ENCODE measurements around the gene NCBP3.

NCBP3 gene

DNA sequence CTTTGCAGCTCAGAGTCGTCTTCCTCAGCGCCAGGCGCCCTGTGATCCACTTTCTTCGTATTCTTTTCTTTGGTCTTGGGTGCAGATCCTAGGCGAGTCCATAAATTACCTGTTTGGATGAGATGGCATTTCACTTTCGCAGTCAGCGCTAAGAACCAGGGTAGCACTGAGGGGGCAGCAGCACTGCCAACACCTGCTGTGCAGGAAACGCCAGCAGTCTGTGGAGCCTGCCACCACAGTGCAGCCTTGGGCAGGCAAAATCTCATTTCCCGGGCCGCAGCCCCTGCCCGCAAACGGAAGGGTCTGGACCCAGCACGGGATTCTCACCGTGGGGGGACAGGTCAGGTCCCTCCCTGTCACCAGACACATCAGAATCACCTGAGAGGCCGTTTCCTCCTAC lies 32.9 kb downstream of the NCBP3 start:
- Histone ChIP-seq H3K4me1 (ENCODE audit: insufficient read depth, low read length, poor library complexity, severe bottlenecking) (no peaks in the 10 kb centered on the region), H2AFZ (ENCODE audit: low read length) (no peak overlapping the region), H3K27me3 (ENCODE audit: insufficient read depth, low read length, poor library complexity, severe bottlenecking) (no peaks in the 10 kb centered on the region), H3K79me2 (ENCODE audit: insufficient read depth, low read length) (no peaks in the 10 kb centered on the region), H3F3A (ENCODE audit: low read depth) (no peaks in the 10 kb centered on the region), H3K9me2 (replicated peaks; ENCODE audit: low read depth, low read length) (no peaks in the 10 kb centered on the region), H3K4me2 (ENCODE audit: low read depth, low read length, poor library complexity, severe bottlenecking) (no peak overlapping the region), H3K4me3 (ENCODE audit: low read length, poor library complexity, severe bottlenecking) (no peak overlapping the region), H3K36me3 (ENCODE audit: insufficient read depth, low read length) (peaks cover 82% of the 10 kb centered on the region; the same call in 1 of the 2 replicates), H3K9me3 (ENCODE audit: insufficient read depth, low read depth, low read length) (no peaks in the 10 kb centered on the region), H4K20me1 (ENCODE audit: insufficient read depth, low read length, poor library complexity, severe bottlenecking) (no peaks in the 10 kb centered on the region), H3K9ac (ENCODE audit: low read depth, low read length, poor library complexity, severe bottlenecking) (no peak overlapping the region)
- TF ChIP-seq, protein P1, sequence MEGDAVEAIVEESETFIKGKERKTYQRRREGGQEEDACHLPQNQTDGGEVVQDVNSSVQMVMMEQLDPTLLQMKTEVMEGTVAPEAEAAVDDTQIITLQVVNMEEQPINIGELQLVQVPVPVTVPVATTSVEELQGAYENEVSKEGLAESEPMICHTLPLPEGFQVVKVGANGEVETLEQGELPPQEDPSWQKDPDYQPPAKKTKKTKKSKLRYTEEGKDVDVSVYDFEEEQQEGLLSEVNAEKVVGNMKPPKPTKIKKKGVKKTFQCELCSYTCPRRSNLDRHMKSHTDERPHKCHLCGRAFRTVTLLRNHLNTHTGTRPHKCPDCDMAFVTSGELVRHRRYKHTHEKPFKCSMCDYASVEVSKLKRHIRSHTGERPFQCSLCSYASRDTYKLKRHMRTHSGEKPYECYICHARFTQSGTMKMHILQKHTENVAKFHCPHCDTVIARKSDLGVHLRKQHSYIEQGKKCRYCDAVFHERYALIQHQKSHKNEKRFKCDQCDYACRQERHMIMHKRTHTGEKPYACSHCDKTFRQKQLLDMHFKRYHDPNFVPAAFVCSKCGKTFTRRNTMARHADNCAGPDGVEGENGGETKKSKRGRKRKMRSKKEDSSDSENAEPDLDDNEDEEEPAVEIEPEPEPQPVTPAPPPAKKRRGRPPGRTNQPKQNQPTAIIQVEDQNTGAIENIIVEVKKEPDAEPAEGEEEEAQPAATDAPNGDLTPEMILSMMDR (conservative IDR thresholded peaks at IDR 0.05; ENCODE audit: low read length) = no peak
- TF ChIP-seq EZH2phosphoT487 (IDR thresholded peaks at IDR 0.05; ENCODE audit: borderline replicate concordance) = no peak

DNA sequence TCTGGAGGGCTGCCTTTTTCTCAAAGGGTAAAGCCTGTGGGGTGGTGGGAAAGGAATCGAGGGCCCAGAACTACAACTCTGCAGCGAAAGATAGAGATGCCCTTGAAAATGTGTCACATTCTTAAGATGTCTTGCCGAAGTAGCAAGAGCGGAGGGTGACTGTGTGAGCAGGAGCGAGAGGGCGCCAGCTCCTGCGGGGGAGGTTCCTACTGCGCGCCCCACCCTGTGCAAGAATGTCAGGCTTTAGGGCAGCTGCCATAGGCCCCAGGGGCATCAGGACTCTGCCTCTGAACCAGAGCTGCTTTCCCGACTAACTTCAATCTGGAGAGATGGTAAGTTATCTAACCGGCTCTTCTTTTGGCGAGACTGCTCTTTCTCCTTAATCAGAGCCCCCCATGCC lies 33.3 kb downstream of the NCBP3 start:
- no peaks in the 10 kb centered on the region for H3K79me2 ChIP-seq (ENCODE audit: insufficient read depth, low read length)
- no peaks in the 10 kb centered on the region for H3K9me3 ChIP-seq (ENCODE audit: insufficient read depth, low read depth, low read length)
- H3K4me3 ChIP-seq (ENCODE audit: low read length, poor library complexity, severe bottlenecking) = no peak overlapping the region
- H3K9ac ChIP-seq (ENCODE audit: low read depth, low read length, poor library complexity, severe bottlenecking) = no peak overlapping the region
- H4K20me1 ChIP-seq (ENCODE audit: insufficient read depth, low read length, poor library complexity, severe bottlenecking) = no peaks in the 10 kb centered on the region
- H3K36me3 ChIP-seq (ENCODE audit: insufficient read depth, low read length) = peaks cover 81% of the 10 kb centered on the region; the same call in 1 of the 2 replicates
- H3K4me2 ChIP-seq (ENCODE audit: low read depth, low read length, poor library complexity, severe bottlenecking) = no peak overlapping the region
- H2AFZ ChIP-seq (ENCODE audit: low read length) = no peak overlapping the region
- no peaks in the 10 kb centered on the region for H3K4me1 ChIP-seq (ENCODE audit: insufficient read depth, low read length, poor library complexity, severe bottlenecking)
- H3K27me3 ChIP-seq (ENCODE audit: insufficient read depth, low read length, poor library complexity, severe bottlenecking) = no peaks in the 10 kb centered on the region
- H3F3A ChIP-seq (ENCODE audit: low read depth) = no peaks in the 10 kb centered on the region
- H3K9me2 ChIP-seq (replicated peaks; ENCODE audit: low read depth, low read length) = no peaks in the 10 kb centered on the region
- TF ChIP-seq, protein P1 (conservative IDR thresholded peaks at IDR 0.05; ENCODE audit: low read length) = no peak
- TF ChIP-seq EZH2phosphoT487 (IDR thresholded peaks at IDR 0.05; ENCODE audit: borderline replicate concordance) = no peak

DNA sequence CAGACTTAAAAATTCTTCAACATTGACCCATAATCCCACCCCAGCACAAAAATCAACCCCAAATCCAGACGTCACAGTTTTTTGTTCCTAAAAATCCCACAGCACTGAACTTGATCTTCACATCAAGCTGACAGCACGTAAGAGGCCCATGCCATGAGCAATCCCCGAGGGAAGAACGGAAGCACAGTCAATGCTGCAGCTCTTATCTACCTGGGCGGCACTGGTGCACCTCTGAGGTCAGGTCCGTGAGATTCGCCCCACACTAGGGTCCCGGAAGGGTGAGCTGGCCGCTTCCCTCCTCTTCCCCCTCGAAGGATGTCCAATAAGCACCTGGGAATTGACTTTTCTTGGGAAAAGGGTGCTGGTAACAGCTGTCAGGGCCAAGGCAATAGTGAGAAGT lies 33.8 kb downstream of the NCBP3 start:
- H2AFZ ChIP-seq (ENCODE audit: low read length) = no peak overlapping the region
- no peaks in the 10 kb centered on the region for H3K9me2 ChIP-seq (replicated peaks; ENCODE audit: low read depth, low read length)
- H3K4me2 ChIP-seq (ENCODE audit: low read depth, low read length, poor library complexity, severe bottlenecking) = no peak overlapping the region
- no peaks in the 10 kb centered on the region for H3K79me2 ChIP-seq (ENCODE audit: insufficient read depth, low read length)
- H3K27me3 ChIP-seq (ENCODE audit: insufficient read depth, low read length, poor library complexity, severe bottlenecking) = no peaks in the 10 kb centered on the region
- no peak overlapping the region for H3K4me3 ChIP-seq (ENCODE audit: low read length, poor library complexity, severe bottlenecking)
- H4K20me1 ChIP-seq (ENCODE audit: insufficient read depth, low read length, poor library complexity, severe bottlenecking) = no peaks in the 10 kb centered on the region
- H3K9me3 ChIP-seq (ENCODE audit: insufficient read depth, low read depth, low read length) = no peaks in the 10 kb centered on the region
- peaks cover 82% of the 10 kb centered on the region; the same call in 1 of the 2 replicates for H3K36me3 ChIP-seq (ENCODE audit: insufficient read depth, low read length)
- no peak for TF ChIP-seq EZH2phosphoT487 (IDR thresholded peaks at IDR 0.05; ENCODE audit: borderline replicate concordance)
- TF ChIP-seq, protein P1 (conservative IDR thresholded peaks at IDR 0.05; ENCODE audit: low read length) = no peak
- H3F3A ChIP-seq (ENCODE audit: low read depth) = no peaks in the 10 kb centered on the region
- no peak overlapping the region for H3K9ac ChIP-seq (ENCODE audit: low read depth, low read length, poor library complexity, severe bottlenecking)
- no peaks in the 10 kb centered on the region for H3K4me1 ChIP-seq (ENCODE audit: insufficient read depth, low read length, poor library complexity, severe bottlenecking)
